Neural progenitor cell (in vitro differentiated cells): ENCODE data around the gene DEFB115.

Experiments used
- EZH2 ChIP-seq: fragments of 200-600 bp; sonication (generic); IDR thresholded peaks from 2 replicates; pipeline ENCODE4 v1.6.1; 2017; ENCODE audit warnings: antibody characterized with exemption, mild to moderate bottlenecking, moderate library complexity
- EZH2phosphoT487 ChIP-seq: fragments of 200-600 bp; sonication (generic); IDR thresholded peaks from 2 replicates; pipeline ENCODE4 v1.6.1; 2017; ENCODE audit warnings: antibody characterized with exemption
- TF ChIP-seq, protein P1 (sequence below): fragments of 200-600 bp; sonication (generic); IDR thresholded peaks from 2 replicates; pipeline ENCODE4 v1.5.1; 2017; ENCODE audit warnings: antibody characterized with exemption, mild to moderate bottlenecking

- TF ChIP-seq, protein P1, sequence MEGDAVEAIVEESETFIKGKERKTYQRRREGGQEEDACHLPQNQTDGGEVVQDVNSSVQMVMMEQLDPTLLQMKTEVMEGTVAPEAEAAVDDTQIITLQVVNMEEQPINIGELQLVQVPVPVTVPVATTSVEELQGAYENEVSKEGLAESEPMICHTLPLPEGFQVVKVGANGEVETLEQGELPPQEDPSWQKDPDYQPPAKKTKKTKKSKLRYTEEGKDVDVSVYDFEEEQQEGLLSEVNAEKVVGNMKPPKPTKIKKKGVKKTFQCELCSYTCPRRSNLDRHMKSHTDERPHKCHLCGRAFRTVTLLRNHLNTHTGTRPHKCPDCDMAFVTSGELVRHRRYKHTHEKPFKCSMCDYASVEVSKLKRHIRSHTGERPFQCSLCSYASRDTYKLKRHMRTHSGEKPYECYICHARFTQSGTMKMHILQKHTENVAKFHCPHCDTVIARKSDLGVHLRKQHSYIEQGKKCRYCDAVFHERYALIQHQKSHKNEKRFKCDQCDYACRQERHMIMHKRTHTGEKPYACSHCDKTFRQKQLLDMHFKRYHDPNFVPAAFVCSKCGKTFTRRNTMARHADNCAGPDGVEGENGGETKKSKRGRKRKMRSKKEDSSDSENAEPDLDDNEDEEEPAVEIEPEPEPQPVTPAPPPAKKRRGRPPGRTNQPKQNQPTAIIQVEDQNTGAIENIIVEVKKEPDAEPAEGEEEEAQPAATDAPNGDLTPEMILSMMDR = no peak
- no peak for TF ChIP-seq EZH2
- TF ChIP-seq EZH2phosphoT487 = no peak
Observed at GRCh38 chr20:31256959-31257358, 505 bp upstream of the DEFB115 start.
